ENCODE results near the gene COL12A1. TPM values are rescaled to one million over a fixed set of nuclear protein-coding genes. Genes with fewer than 3 reads are reported as not detected.

The COL12A1 gene
- total RNA-seq, 2 experiments from 2014 or later, result not detected

DNA sequence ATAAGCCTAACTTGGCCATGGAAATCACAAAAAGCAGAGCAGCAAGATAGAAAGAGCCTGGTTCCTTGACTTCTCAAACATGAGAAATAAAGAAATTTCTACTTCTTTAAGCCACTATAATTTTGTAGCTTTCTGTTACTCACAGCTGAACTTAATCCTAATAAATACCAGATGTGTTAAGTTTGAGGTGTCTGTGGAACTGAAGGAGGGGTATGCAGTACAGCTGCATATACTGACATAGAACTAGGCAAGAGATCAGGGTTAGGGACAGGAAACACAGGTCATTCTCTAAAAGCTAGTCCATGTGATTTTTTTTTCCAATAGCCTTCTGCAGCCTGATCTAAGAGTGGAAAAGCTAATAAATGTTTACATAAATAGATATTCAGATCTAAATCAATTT is 123.9 kb downstream of the COL12A1 start:
- CTCF ChIA-PET, result no interaction called here
- POLR2A ChIA-PET, result no interaction called here

- ChIA-PET CTCF (no interaction called here), POLR2A (no interaction called here)
These were observed 124.8 kb downstream of the COL12A1 start for GRCh38 chr6:75081047-75081446.

DNA sequence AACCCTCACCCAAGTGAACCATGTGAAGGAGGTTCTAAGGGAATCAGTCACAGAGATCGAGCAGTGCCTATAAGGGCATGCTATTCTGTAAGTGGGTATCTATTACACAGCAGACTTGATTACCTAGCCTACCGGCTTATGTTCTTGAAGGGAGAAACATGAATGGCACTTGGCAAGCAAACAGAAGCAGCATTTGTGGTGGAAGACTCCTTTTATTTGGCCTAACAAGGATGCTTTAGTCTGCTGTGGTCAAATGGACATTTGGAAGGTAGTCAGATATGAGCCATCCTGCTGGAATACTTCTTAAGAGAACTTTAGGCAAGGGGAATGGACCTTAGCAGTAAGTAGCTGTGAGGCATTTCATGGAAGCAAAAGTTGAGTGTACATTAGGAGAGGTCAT is 126.3 kb downstream of the COL12A1 start:
- POLR2A ChIA-PET, result no interaction called here
- CTCF ChIA-PET, result no interaction called here

DNA sequence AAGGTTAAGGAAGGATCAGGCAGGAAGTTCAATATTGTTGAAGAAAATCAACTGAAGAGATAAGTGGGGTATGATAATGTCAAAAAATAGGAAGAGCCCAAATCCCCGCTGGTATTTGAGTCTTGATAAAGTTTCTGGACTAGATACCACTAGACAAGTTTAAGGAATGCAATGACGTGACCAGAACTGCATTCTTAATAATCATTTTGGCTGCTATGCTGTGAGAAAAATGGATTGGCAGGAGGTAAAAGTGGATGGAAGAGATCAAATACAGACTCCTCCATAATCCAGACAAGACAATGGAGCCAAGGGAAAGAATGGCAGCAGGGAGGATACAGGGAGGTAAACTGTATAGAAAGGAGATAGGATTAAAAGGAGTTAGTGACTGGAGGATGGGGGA is 128.2 kb downstream of the COL12A1 start:
- ChIA-PET CTCF (no interaction called here), POLR2A (no interaction called here)

DNA sequence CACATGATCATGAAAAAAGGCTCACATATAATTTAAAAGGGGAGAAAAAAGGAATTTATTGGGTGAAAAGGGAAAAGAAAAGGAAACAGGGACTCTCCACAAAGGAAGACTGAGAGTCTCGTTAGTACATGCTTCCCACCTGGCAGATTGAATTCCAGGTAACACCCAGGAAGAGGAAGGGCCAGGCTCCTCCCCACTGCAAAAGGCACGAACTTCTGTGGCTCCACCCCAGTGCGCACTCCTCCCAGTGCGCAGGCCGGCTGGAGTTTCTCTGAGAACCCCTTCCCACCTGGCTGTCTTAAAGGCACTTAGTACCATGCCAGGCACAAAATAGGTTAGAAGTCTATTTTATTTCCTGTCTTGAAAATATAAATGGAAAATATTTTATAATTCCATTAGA is 129.8 kb downstream of the COL12A1 start:
- CTCF ChIA-PET, result no interaction called here

GRCh38 chr6:75070244-75070643 is 135.6 kb downstream of the COL12A1 start:
- CTCF ChIA-PET, result no interaction called here

More for the DNA sequence above, 129.8 kb downstream of the COL12A1 start:
- POLR2A ChIA-PET, result no interaction called here

DNA sequence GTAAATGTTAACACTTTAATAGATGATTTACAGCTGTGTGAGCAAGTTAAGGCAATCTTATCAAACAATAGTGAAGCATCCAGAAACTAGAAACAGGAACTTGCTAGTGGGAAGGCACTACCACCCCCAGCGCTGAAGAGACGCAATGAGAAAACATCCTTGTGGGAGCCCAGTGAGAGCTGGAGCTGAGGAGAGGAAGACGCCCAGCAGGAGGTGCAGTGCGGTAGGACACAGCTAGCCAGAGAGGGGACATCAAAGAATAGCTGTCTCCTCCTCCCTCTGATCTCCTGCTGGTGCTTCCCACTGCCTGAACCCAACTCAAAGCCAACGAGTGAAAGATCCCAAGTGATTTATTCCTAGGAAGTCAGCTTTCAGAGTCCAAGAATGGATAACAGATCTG is 140.3 kb downstream of the COL12A1 start:
- ChIA-PET CTCF (interaction anchor here (0.6 kb wide), 1 partner anchor 955 kb away, joined by 5 read pairs; no protein-coding TSS in a partner anchor), POLR2A (no interaction called here)

More at GRCh38 chr6:75070244-75070643, 135.6 kb downstream of the COL12A1 start:
- POLR2A ChIA-PET, result no interaction called here

GRCh38 chr6:75052491-75052890 is 153.4 kb downstream of the COL12A1 start:
- CTCF ChIA-PET, result no interaction called here
- POLR2A ChIA-PET, result no interaction called here

DNA sequence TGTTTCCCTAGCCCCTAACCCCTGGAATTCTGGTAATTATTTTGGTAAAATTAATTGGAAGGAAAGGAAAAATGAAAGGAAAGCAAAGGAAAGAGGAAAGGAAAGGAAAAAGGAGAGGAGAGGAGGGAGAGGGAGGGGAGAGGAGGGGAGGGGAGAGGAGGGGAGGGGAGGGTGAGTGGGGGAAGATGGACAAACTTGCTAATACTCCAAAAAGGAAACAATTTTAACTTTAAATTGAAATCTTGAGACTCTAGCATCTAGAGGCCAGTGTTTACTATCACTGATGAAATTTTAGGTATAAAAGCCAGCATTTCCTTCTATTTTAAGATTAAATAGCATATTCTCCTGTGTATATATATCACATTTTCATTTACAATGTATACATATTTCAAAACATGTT is 156.5 kb downstream of the COL12A1 start:
- CTCF ChIA-PET, result no interaction called here

DNA sequence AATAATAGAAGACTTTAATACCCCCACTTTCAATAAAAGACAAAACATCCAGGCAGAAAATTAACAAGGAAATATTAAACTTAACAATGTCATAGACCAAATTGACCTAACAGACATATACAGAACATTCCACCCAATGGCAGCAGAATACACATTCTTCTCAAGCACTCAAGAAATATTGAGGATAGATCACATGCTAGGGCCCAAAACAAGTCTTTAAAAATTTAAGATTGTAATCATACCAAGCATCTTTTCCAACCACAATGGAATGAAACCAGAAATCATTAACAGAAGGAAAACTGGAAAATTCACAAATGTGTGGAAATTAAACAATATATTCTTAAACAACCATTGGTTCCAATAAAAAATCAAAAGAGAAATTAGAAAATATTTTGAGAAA is 161.0 kb downstream of the COL12A1 start:
- POLR2A ChIA-PET, result no interaction called here
- CTCF ChIA-PET, result no interaction called here

More for the DNA sequence above, 156.5 kb downstream of the COL12A1 start:
- POLR2A ChIA-PET, result no interaction called here

DNA sequence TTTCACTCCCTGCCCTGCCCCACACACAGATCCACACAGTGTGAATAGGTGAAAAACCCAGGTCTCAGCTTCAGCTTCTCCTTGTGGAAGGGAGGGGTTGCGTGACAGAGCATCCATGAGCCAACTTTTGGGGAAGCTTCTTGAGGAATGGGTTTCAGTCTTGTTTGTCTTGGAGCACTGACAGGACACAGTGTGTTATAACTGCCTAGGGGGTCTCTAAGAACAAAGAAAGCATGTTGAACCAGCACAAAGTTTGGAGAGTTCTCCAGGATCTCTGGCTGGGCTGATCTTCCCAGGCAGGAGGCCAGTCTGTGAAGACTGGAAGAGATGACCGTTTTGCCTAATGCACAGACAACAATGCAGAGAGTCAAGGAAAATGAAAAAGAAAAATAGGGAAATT is 164.5 kb downstream of the COL12A1 start:
- POLR2A ChIA-PET, result no interaction called here
- CTCF ChIA-PET, result no interaction called here

Other genes with a start within 250 kb of the COL12A1 start
- gene COX7A2, start 37.7 kb upstream of the COL12A1 start, total RNA-seq, result 100 to 1,000 TPM; 538 to 540 TPM
- gene TMEM30A, start 78.7 kb upstream of the COL12A1 start, total RNA-seq, result 10 to 100 TPM; 47.3 to 54.4 TPM